AG09309 (cell line): Measurements from ENCODE around the gene BRD7.

ENCODE experiments used
- DNase-seq: peaks from one replicate; pipeline ENCODE4 v3.0.0-alpha.2; 2010; ENCODE audit warnings: low read depth
- H3K4me3 ChIP-seq: 2 replicates; pipeline ENCODE4 v1.5.1; 2011; ENCODE audit warnings: mild to moderate bottlenecking, low read depth, low read length, moderate library complexity; ENCODE audit not compliant: control insufficient read depth
- CTCF ChIP-seq: IDR thresholded peaks from 2 replicates; pipeline ENCODE4 v1.5.1; 2011; ENCODE audit warnings: mild to moderate bottlenecking, low read depth, low read length, inconsistent platforms; ENCODE audit not compliant: insufficient read depth, control insufficient read depth; ENCODE audit errors: missing control alignments

The BRD7 gene

GRCh38 chr16:50390914-50391716 is 22.3 kb upstream of the BRD7 start:
- TF ChIP-seq CTCF: no peak
- DNase-seq: no peak
- H3K4me3 ChIP-seq: no peak overlapping the region

GRCh38 chr16:50390371-50390771 is 21.6 kb upstream of the BRD7 start:
- TF ChIP-seq CTCF: no peak

GRCh38 chr16:50389900-50390299 is 21.1 kb upstream of the BRD7 start:
- no peak for TF ChIP-seq CTCF
- no peak overlapping the region for H3K4me3 ChIP-seq
- DNase-seq: no peak

More at GRCh38 chr16:50390371-50390771, 21.6 kb upstream of the BRD7 start:
- no peak overlapping the region for H3K4me3 ChIP-seq
- DNase-seq: no peak

GRCh38 chr16:50388496-50388895 is 19.7 kb upstream of the BRD7 start:
- H3K4me3 ChIP-seq: no peak overlapping the region
- no peak for DNase-seq
- TF ChIP-seq CTCF: no peak

- TF ChIP-seq CTCF: no peak
- no peak for DNase-seq
- no peak overlapping the region for H3K4me3 ChIP-seq
These were observed 18.0 kb upstream of the BRD7 start for GRCh38 chr16:50386774-50387173.

- H3K4me3 ChIP-seq: no peak overlapping the region
- DNase-seq: no peak
- TF ChIP-seq CTCF: no peak
These were observed 17.4 kb upstream of the BRD7 start for GRCh38 chr16:50386139-50386538.
